ENCODE data around the gene NPBWR2.

- no peak for TF ChIP-seq CTCF (conservative IDR thresholded peaks at IDR 0.05; ENCODE audit: low read depth in 2 of 2)
- TF ChIP-seq POLR2AphosphoS5 (IDR thresholded peaks at IDR 0.05; ENCODE audit: low read depth): no peak
- no peak for TF ChIP-seq EZH2phosphoT487 (IDR thresholded peaks at IDR 0.05; ENCODE audit: unreplicated experiment)
- TF ChIP-seq STAT1 (IDR thresholded peaks at IDR 0.05; ENCODE audit: unreplicated experiment): no peak
- no peak for TF ChIP-seq ZNF114 (CRISPR knock-in tag; IDR thresholded peaks at IDR 0.05)
- no peak for TF ChIP-seq REST (IDR thresholded peaks at IDR 0.05; ENCODE audit: unreplicated experiment)
Measured at GRCh38 chr20:64074184-64074789, 33.1 kb downstream of the NPBWR2 start.

Measured in GM23338 (cell line).